NCI-H146 (cell line): ENCODE measurements around the gene TMEM121B.
"Not testable (repeated sequence)": the region's sequence is repeated elsewhere in the genome, so short reads cannot be mapped to it uniquely, and the experiment has no call there.

ENCODE experiments used
- DNase-seq: peaks from one replicate; lab custom pipeline; 2025; lab: John Stamatoyannopoulos, UW

TMEM121B gene

GRCh38 chr22:17121233-17122195 is at the start of gene TMEM121B:
TMEM121B (minus strand) TSS chr22:17121360; CDS start chr22:17121127, 233 bp downstream.
- peak; percentile 90 for DNase-seq

- no peak for DNase-seq
These were observed 46.3 kb upstream of the TMEM121B start for GRCh38 chr22:17167486-17167885.

DNA sequence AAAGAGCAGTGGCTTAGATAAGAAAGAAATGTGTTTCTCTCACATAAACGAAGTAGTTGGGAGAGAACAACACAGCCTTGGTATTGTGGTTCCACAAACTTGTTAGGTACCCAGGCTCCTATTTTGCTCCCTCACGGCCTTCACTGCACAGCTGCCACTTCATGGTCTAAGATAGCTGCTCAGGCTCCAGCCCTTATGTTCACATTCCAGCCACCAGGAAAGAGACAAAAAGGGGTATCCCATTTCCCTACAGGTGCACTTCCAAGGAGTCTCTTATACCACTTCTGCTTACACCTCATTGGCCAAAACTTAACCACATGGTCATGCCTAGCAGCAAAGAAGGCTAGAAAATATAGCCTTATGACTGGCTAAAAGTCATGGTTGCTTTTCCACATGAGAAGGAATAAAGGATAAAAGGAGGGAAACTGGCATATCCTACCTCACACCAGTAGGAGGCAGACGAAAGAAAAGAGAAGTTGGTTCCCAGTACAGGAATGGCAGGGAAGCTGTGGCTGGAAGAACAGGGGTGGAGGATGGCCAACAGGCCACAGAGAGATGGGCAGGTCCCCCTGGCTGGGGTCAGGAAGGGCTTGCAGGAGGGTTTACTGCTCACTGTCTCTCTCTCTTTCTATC is 43.3 kb upstream of the TMEM121B start:
- DNase-seq, result no peak

DNA sequence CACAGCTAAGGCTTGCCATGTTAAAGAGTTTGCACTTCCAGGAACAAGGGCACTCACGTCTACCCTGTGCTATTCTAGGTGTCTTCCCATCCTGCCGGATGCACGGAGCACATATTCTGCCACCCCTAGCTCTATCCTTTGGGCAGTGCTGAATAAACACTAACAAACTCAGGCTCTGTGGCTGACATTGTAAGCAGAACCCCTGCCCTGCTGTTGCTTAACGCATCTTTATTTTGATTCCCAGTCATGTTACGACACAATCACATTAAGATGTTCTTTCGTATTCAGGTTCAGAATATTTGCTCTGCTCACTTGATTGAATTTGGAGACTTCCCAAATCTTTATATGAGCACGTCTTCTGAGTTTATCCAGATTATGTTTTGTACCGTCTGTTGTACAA is 41.6 kb upstream of the TMEM121B start:
- DNase-seq, result no peak

DNA sequence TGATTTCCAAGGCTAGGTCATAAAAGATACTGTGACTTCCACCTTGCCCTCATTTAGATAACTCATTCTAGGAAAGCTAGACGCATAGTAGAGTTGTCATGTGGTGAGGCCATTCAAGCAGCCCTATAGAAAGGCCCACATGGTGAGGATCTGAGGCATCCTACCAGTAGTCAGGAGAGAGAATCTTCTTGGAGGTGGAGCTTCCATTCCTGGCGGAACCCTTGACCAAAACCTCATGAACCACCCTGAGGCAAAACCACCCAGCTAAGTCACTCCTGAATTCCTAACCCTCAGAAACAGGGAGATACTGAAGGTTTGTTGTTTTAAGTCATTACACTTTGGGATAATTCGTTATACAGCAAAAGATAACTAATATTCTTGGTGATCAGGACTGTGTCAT is 40.8 kb upstream of the TMEM121B start:
- DNase-seq, result no peak

DNA sequence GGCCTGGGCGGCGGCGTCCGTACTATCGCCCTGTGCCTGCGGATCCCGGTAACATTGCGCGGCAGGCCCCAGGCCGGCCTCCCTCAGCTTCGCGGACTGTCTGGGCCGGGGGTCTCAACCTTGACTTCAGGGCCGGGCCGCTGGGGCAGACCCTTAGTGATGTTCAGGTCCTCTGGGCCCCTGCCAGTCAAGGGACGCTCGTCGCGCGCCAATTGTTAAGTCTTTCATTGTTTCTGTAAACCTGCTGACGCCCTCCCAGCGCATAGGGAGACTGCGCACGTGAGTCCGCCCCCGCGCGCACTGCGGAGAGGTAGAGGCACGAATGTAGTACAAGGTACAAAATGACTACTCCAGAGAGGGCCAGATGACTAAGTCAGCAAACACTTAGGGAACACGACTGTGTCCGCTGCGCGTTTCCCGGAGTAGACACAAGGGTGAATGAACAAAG is 38.4 kb upstream of the TMEM121B start:
- peak; percentile 52 for DNase-seq

- DNase-seq, result peak; percentile 80
These were observed 37.7 kb upstream of the TMEM121B start, which contains the start of gene HDHD5 for GRCh38 chr22:17158568-17159503. HDHD5 (minus strand) TSS chr22:17159277; CDS start chr22:17159251, 26 bp downstream.

GRCh38 chr22:17158176-17158567 is 37.0 kb upstream of the TMEM121B start:
- no peak for DNase-seq

DNA sequence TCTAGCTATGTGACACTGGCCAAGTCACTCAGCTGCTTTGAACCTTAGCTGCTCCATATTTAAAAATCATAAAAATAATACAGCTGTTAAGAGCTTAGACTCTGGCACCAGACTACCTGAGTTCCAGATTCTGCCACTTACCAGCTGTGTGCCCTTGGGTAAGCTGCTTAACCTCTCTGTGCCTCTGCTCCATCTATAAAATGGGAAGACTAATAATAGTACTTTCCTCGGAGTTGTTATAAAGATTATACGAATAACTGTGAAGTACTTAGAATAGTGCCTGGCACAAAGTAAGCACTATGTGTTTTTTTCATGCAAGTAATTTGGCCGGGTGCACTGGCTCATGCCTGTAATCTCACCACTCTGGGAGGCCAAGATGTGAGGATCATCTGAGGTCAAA is 36.6 kb upstream of the TMEM121B start:
- DNase-seq, result no peak

GRCh38 chr22:17155941-17156340 is 34.8 kb upstream of the TMEM121B start:
- no peak for DNase-seq

DNA sequence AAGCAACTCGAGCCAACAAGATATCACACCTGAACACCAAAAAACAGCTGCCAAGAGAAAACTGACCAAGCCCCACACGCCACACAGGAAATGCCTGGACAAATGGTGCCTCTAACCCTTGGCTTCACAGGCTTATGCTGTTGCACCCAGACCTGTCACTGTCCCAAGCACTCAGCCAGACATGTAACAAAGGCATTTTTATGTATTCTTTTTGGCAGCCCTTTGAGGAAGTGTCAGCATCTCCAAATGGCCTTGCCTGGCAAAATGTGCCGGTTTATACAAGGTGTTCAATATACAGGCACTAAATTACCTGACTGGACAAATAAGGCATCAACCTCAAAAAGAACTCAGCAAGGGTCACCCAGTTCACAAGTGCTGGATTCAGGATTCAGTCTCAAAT is 31.8 kb upstream of the TMEM121B start:
- DNase-seq, result no peak

- no peak for DNase-seq
These were observed 31.2 kb upstream of the TMEM121B start for GRCh38 chr22:17152340-17152739.

- DNase-seq, result no peak
These were observed 28.1 kb upstream of the TMEM121B start for GRCh38 chr22:17149076-17149815.

DNA sequence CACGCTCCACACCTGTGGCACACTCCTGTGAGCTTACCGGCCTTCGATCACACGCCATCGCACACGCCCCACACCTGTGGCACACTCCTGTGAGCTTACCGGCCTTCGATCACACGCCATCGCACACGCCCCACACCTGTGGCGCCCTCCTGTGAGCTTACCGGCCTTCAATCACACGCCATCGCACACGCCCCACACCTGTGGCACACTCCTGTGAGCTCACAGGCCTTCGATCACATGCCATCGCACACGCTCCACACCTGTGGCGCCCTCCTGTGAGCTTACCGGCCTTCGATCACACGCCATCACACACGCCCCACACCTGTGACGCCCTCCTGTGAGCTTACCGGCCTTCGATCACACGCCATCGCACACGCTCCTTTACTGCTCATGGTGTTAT is 26.3 kb upstream of the TMEM121B start:
- not testable (repeated sequence) for DNase-seq

- DNase-seq, result no peak
These were observed 24.0 kb upstream of the TMEM121B start for GRCh38 chr22:17145021-17145680.

DNA sequence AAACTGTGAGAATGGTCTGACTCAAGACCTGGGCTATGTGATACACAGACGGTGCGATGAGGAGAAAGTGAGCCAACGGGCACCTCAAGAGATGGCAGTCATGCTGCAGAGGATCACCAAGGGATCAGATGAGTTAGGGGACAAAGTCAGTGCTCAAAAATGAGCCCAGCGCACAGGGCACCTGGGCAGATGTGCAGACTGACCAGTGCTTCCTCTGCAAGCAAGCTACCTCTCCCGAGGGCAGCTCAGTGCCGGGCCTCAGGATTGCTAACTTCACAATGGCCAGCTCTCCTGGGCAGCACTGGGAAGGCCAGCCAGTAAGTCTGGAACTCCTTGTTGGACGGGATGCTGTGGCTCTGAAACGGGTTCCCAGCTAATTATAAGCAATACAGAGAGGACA is 22.7 kb upstream of the TMEM121B start:
- no peak for DNase-seq

GRCh38 chr22:17143101-17143500 is 21.9 kb upstream of the TMEM121B start:
- DNase-seq, result no peak

DNA sequence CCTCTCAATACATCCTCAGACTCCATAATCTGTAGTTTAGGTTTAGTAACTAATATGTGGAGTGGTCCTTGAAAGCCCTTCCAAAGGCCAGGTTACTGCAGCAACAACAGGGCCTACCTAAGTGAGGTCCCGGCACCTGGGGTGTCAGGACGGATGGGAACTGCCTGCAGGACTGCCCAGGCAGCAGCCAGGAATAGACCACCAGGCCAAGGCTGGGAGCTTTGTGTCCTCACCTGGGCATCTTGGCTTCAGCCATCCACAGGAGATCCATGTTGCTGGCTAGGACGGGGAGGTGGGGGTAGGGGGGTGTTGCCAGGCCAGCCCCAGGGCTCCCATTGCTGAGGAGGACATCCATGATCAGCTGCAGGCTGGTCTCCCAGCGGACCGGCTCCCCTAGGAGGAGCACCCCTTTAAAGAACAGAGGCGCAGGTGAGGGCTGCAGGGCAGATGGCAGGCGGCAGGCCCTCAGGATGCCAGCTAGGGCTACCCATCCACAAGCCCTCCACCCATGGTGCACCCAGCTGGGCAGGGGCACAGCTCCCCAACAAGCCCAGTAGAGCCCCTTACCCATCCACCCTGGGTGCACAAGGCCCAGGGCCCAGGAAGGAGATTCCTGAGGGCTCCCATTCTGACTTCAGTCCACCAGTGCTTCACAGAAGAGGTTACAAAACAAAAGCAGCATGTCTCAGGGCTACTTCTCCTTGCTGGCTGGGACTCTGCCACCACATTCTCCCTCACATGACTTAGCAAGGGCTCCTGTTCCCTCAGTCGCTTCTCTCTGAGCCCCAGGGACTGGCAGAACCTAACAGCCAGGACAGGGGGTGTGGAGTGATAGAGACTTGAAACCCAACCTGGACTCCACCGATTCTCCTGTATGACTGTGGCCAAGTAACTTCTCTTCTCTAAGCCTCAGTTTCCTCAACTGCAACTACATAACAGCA is 19.9 kb upstream of the TMEM121B start:
- no peak for DNase-seq

DNA sequence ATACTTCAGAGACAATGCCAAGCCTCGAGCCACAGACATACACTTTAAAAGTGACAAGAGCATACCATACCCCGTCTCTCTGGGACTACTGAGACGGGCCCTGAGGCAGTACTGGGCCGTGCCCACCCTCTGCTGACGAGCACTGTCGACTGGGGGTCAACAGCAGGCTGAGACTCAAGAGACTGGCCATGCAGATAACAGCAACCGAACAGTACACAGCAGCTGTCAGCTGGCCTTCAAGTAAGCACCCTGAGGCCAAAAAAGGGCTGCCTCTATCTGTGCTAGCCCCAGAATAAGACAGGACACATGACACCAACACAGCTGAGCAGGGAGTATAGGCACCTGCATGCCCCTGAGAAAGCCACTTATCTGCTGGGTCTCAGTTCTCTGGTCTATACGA is 18.9 kb upstream of the TMEM121B start:
- no peak for DNase-seq

DNA sequence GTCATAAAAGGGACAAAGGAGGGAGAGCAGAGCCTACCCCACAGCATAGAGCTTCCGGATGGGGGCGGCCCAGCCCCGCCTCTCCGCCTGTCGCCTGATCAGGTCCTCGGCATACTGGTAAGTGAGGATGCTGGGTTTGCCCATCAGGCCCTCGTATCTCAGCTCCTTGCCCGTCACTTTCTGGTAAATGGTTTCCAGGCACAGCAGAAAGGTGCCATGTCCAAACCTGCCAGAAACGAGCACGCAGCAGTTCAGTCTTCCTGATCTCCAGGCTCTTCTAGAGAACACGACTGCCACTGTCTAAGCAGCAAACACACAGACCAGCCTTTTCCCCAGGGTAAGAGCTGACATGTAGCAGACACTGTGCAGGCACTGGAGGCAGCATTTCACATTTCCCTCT is 17.4 kb upstream of the TMEM121B start:
- DNase-seq, result no peak
